Karpas-422 (cell line): ENCODE measurements around the gene NUDCD3. TPM values are rescaled to one million over a fixed set of nuclear protein-coding genes. Genes with fewer than 3 reads are reported as not detected.

ENCODE experiments used
- DNase-seq: peaks from one replicate; pipeline ENCODE4 v3.0.0-alpha.2; 2015
- H2AFZ ChIP-seq: fragments of 200-600 bp; sonication (generic); 2 replicates; pipeline ENCODE4 v1.6.1; 2014; ENCODE audit warnings: antibody characterized with exemption, low read length, mixed read lengths
- H3K27ac ChIP-seq: fragments of 200-600 bp; sonication (generic); 2 replicates; pipeline ENCODE4 v1.5.1; 2014; ENCODE audit warnings: mild to moderate bottlenecking, low read length, moderate library complexity
- H3K27me3 ChIP-seq: fragments of 200-600 bp; sonication (generic); 2 replicates; pipeline ENCODE4 v1.6.1; 2014; ENCODE audit warnings: low read length, mixed read lengths
- H3K36me3 ChIP-seq: fragments of 200-600 bp; sonication (generic); 2 replicates; pipeline ENCODE4 v1.6.1; 2014; ENCODE audit warnings: low read length, mixed read lengths; ENCODE audit not compliant: insufficient read depth
- H3K4me1 ChIP-seq: fragments of 200-600 bp; sonication (generic); 2 replicates; pipeline ENCODE4 v1.6.1; 2014; ENCODE audit warnings: mild to moderate bottlenecking, low read length, mixed read lengths
- H3K4me2 ChIP-seq: fragments of 200-600 bp; sonication (generic); 2 replicates; pipeline ENCODE4 v1.6.1; 2014; ENCODE audit warnings: low read length, low read depth, mild to moderate bottlenecking; ENCODE audit not compliant: poor library complexity, severe bottlenecking
- H3K4me3 ChIP-seq: fragments of 200-600 bp; sonication (generic); 2 replicates; pipeline ENCODE4 v1.5.1; 2014; ENCODE audit warnings: mild to moderate bottlenecking, antibody characterized with exemption, low read length, mixed read lengths
- H3K79me2 ChIP-seq: fragments of 200-600 bp; sonication (generic); 2 replicates; pipeline ENCODE4 v1.6.1; 2014; ENCODE audit warnings: mild to moderate bottlenecking, low read length, mixed read lengths
- H3K9ac ChIP-seq: fragments of 200-600 bp; sonication (generic); 2 replicates; pipeline ENCODE4 v1.6.0; 2014; ENCODE audit warnings: low read length
- H3K9me2 ChIP-seq: fragments of 200-600 bp; sonication (generic), shearing (Covaris generic); replicated peaks from 2 replicates; pipeline ENCODE4 v1.6.0; 2014; ENCODE audit warnings: mild to moderate bottlenecking, low read length, moderate library complexity; ENCODE audit not compliant: insufficient read depth
- H3K9me3 ChIP-seq: fragments of 300-700, 200-600 bp; sonication (generic); 2 replicates; pipeline ENCODE4 v1.6.1; 2014; ENCODE audit warnings: low read length, mixed read lengths
- H4K20me1 ChIP-seq: fragments of 200-600 bp; sonication (generic); 2 replicates; pipeline ENCODE4 v1.6.1; 2014; ENCODE audit warnings: mild to moderate bottlenecking, antibody characterized with exemption, low read length, low read depth; ENCODE audit not compliant: insufficient read depth
- total RNA-seq: library from RNA; depleted of rRNA; stranded (reverse); fragments of >200 nt; shearing (Covaris generic); gene quantifications from 2 replicates; pipeline ENCODE4 v1.2.3, GENCODE V29; 2014; ENCODE audit warnings: low replicate concordance

NUDCD3 gene
- total RNA-seq, 1 experiment from 2014 or later = 56.1 TPM

- H3K79me2 ChIP-seq = no peaks in the 10 kb centered on the region
Observed at GRCh38 chr7:44521347-44522095, 31.1 kb upstream of the NUDCD3 start.

GRCh38 chr7:44520574-44520973 is 30.1 kb upstream of the NUDCD3 start:
- Histone ChIP-seq H3K4me2 (no peak overlapping the region), H3K79me2 (no peaks in the 10 kb centered on the region), H3K27me3 (no peaks in the 10 kb centered on the region), H3K4me3 (no peak overlapping the region), H3K4me1 (no peaks in the 10 kb centered on the region), H2AFZ (no peak overlapping the region), H4K20me1 (no peaks in the 10 kb centered on the region), H3K9ac (no peak overlapping the region), H3K36me3 (no peaks in the 10 kb centered on the region), H3K9me3 (peaks cover 3% of the 10 kb centered on the region; the same call in 1 of the 2 replicates), H3K9me2 (no peaks in the 10 kb centered on the region), H3K27ac (no peak overlapping the region)
- no peak for DNase-seq

More at GRCh38 chr7:44521347-44522095, 31.1 kb upstream of the NUDCD3 start:
- Histone ChIP-seq H3K4me2 (no peak overlapping the region), H3K27me3 (no peaks in the 10 kb centered on the region), H3K4me3 (no peak overlapping the region), H3K9ac (no peak overlapping the region), H3K36me3 (no peaks in the 10 kb centered on the region), H3K27ac (no peak overlapping the region), H3K4me1 (no peaks in the 10 kb centered on the region), H4K20me1 (no peaks in the 10 kb centered on the region), H2AFZ (no peak overlapping the region), H3K9me2 (no peaks in the 10 kb centered on the region), H3K9me3 (peaks cover 3% of the 10 kb centered on the region; the same call in 1 of the 2 replicates)
- DNase-seq = no peak

GRCh38 chr7:44519546-44519945 is 29.1 kb upstream of the NUDCD3 start:
- H3K27me3 ChIP-seq = no peaks in the 10 kb centered on the region
- no peak for DNase-seq
- no peaks in the 10 kb centered on the region for H3K9me2 ChIP-seq
- no peaks in the 10 kb centered on the region for H3K9me3 ChIP-seq
- H3K27ac ChIP-seq = no peak overlapping the region
- H4K20me1 ChIP-seq = no peaks in the 10 kb centered on the region
- no peaks in the 10 kb centered on the region for H3K79me2 ChIP-seq
- no peak overlapping the region for H3K9ac ChIP-seq
- H3K36me3 ChIP-seq = no peaks in the 10 kb centered on the region
- no peaks in the 10 kb centered on the region for H3K4me1 ChIP-seq
- no peak overlapping the region for H2AFZ ChIP-seq
- H3K4me2 ChIP-seq = no peak overlapping the region
- no peak overlapping the region for H3K4me3 ChIP-seq

GRCh38 chr7:44518761-44519160 is 28.3 kb upstream of the NUDCD3 start:
- Histone ChIP-seq H4K20me1 (no peaks in the 10 kb centered on the region), H3K9me2 (no peaks in the 10 kb centered on the region), H3K9ac (no peak overlapping the region), H3K4me1 (no peaks in the 10 kb centered on the region), H2AFZ (no peak overlapping the region), H3K9me3 (no peaks in the 10 kb centered on the region), H3K4me3 (no peak overlapping the region), H3K79me2 (no peaks in the 10 kb centered on the region), H3K4me2 (no peak overlapping the region), H3K36me3 (no peaks in the 10 kb centered on the region), H3K27me3 (no peaks in the 10 kb centered on the region), H3K27ac (no peak overlapping the region)
- DNase-seq = no peak

GRCh38 chr7:44517175-44517574 is 26.7 kb upstream of the NUDCD3 start:
- Histone ChIP-seq H3K36me3 (no peaks in the 10 kb centered on the region), H3K9me2 (no peaks in the 10 kb centered on the region), H3K27me3 (no peaks in the 10 kb centered on the region), H3K9me3 (no peaks in the 10 kb centered on the region), H3K9ac (no peak overlapping the region), H4K20me1 (no peaks in the 10 kb centered on the region), H2AFZ (no peak overlapping the region), H3K4me3 (no peak overlapping the region), H3K79me2 (no peaks in the 10 kb centered on the region), H3K4me2 (no peak overlapping the region), H3K27ac (no peak overlapping the region), H3K4me1 (no peaks in the 10 kb centered on the region)
- no peak for DNase-seq

- H3K36me3 ChIP-seq = no peaks in the 10 kb centered on the region
- no peak overlapping the region for H3K4me2 ChIP-seq
- H3K27me3 ChIP-seq = no peaks in the 10 kb centered on the region
- no peak overlapping the region for H3K4me3 ChIP-seq
- DNase-seq = no peak
- H2AFZ ChIP-seq = no peak overlapping the region
- H3K79me2 ChIP-seq = no peaks in the 10 kb centered on the region
- no peaks in the 10 kb centered on the region for H4K20me1 ChIP-seq
- no peak overlapping the region for H3K27ac ChIP-seq
- no peaks in the 10 kb centered on the region for H3K9me2 ChIP-seq
- no peak overlapping the region for H3K9ac ChIP-seq
- H3K9me3 ChIP-seq = no peaks in the 10 kb centered on the region
- no peaks in the 10 kb centered on the region for H3K4me1 ChIP-seq
Observed at GRCh38 chr7:44515590-44516268, 25.3 kb upstream of the NUDCD3 start.

GRCh38 chr7:44512736-44513135 is 22.3 kb upstream of the NUDCD3 start:
- Histone ChIP-seq H3K9me3 (no peaks in the 10 kb centered on the region), H3K27me3 (no peaks in the 10 kb centered on the region), H3K79me2 (no peaks in the 10 kb centered on the region), H3K4me1 (peaks cover 9% of the 10 kb centered on the region), H4K20me1 (no peaks in the 10 kb centered on the region), H3K4me3 (no peak overlapping the region), H3K27ac (no peak overlapping the region), H3K36me3 (no peaks in the 10 kb centered on the region), H3K9ac (no peak overlapping the region), H2AFZ (no peak overlapping the region), H3K9me2 (no peaks in the 10 kb centered on the region), H3K4me2 (no peak overlapping the region)
- no peak for DNase-seq

- no peak for DNase-seq
- H3K4me2 ChIP-seq = no peak overlapping the region
- H3K36me3 ChIP-seq = no peaks in the 10 kb centered on the region
- H3K27ac ChIP-seq = no peak overlapping the region
- H3K79me2 ChIP-seq = no peaks in the 10 kb centered on the region
- no peak overlapping the region for H3K4me3 ChIP-seq
- H3K9me2 ChIP-seq = no peaks in the 10 kb centered on the region
- H3K9me3 ChIP-seq = no peaks in the 10 kb centered on the region
- H2AFZ ChIP-seq = no peak overlapping the region
- no peaks in the 10 kb centered on the region for H4K20me1 ChIP-seq
- H3K9ac ChIP-seq = no peak overlapping the region
- H3K27me3 ChIP-seq = no peaks in the 10 kb centered on the region
- peaks cover 9% of the 10 kb centered on the region for H3K4me1 ChIP-seq
Observed at GRCh38 chr7:44511863-44512468, 21.5 kb upstream of the NUDCD3 start.
